ENCODE data around the gene AOAH. TPM values are rescaled to one million over a fixed set of nuclear protein-coding genes. Genes with fewer than 3 reads are reported as not detected.
"Not testable (repeated sequence)": the region's sequence is repeated elsewhere in the genome, so short reads cannot be mapped to it uniquely, and the experiment has no call there.

AOAH gene
- total and polyA plus RNA-seq, 2 of the 4 experiments (the other 2 are of a cell fraction): not detected

- BruUV-seq (replicated peaks): not testable (repeated sequence)
Observed at GRCh38 chr7:36703860-36704259, 20.4 kb downstream of the AOAH start.

More at GRCh38 chr7:36703860-36704259, 20.4 kb downstream of the AOAH start:
- ATAC-seq (ENCODE audit: low read depth); H4K20me1 ChIP-seq (ENCODE audit: insufficient read depth, low read length); H3K4ac ChIP-seq (ENCODE audit: low read depth, low read length); CTCF ChIA-PET; H3K9me3 ChIP-seq (ENCODE audit: control insufficient read depth, insufficient read depth, low read length); H3K4me3 ChIP-seq (ENCODE audit: insufficient read depth, low read depth, low read length); H4K8ac ChIP-seq (ENCODE audit: low read depth in 2 of 2, low read length in 2 of 2); H3K14ac ChIP-seq (replicated peaks; ENCODE audit: low read depth, low read length); H3K36me3 ChIP-seq (ENCODE audit: control insufficient read depth, insufficient read depth, low read length); H4K5ac ChIP-seq (ENCODE audit: low read depth, low read length); H3K4me2 ChIP-seq (ENCODE audit: low read depth, low read length); intact Hi-C loops (cut with micrococcal nuclease); H3K9me1 ChIP-seq (ENCODE audit: insufficient read depth, low read length); H2BK5ac ChIP-seq (ENCODE audit: low read depth, low read length, poor library complexity, severe bottlenecking); in situ Hi-C loops (cut with MboI; ENCODE audit: low sequenced_read_pairs); POLR2A ChIA-PET (ENCODE audit: unreplicated experiment); H3K27me3 ChIP-seq (ENCODE audit: control insufficient read depth, insufficient read depth, low read length); H2AFZ ChIP-seq (replicated peaks; ENCODE audit: low read length, poor library complexity); H2AK9ac ChIP-seq (replicated peaks; ENCODE audit: low read depth, low read length, poor library complexity); H3K79me1 ChIP-seq (ENCODE audit: low read depth in 1 of 2, low read length in 2 of 2); H3K27ac ChIP-seq (ENCODE audit: insufficient read depth, low read length); H2AK5ac ChIP-seq (ENCODE audit: low read depth, low read length); H2BK20ac ChIP-seq (ENCODE audit: low read depth, low read length); H2BK15ac ChIP-seq (ENCODE audit: low read depth, low read length); H3K4me1 ChIP-seq (ENCODE audit: control insufficient read depth, insufficient read depth, low read length); H2BK120ac ChIP-seq (ENCODE audit: low read depth, low read length); H3K56ac ChIP-seq (ENCODE audit: extremely low read depth, insufficient read depth, low read length); H3K18ac ChIP-seq (ENCODE audit: low read depth, low read length); H4K91ac ChIP-seq (ENCODE audit: insufficient read depth, low read depth, low read length); DNase-seq; H3K23ac ChIP-seq (ENCODE audit: low read depth, low read length); H3K9ac ChIP-seq (ENCODE audit: low read depth, low read length); dilution Hi-C loops (cut with HindIII; ENCODE audit: low sequenced_read_pairs, unreplicated experiment): not testable (repeated sequence)
- whole genome bisulfite sequencing, 2 experiments (ENCODE audit: extremely low coverage in 2 of 2, insufficient read length in 1 of 2): no CpG with 5 or more reads among the region's 5 CpGs

All from IMR-90 (cell line).